HCT116 (cell line): Measurements from ENCODE around the gene TMEM165. TPM values are rescaled to one million over a fixed set of nuclear protein-coding genes. Genes with fewer than 3 reads are reported as not detected.
"Not testable (repeated sequence)": the region's sequence is repeated elsewhere in the genome, so short reads cannot be mapped to it uniquely, and the experiment has no call there.

Source experiments
- ATAC-seq: fragments of 200-7000 bp; cut with Tn5 transposase; 2 replicates; pipeline ENCODE4 v1.9.1; 2020; ENCODE audit warnings: mild to moderate bottlenecking, moderate library complexity
- BruUV-seq: library from RNA; stranded (reverse); fragments of 400-500 nt; replicated peaks from 2 replicates; lab custom pipeline; 2021; lab: Mats Ljungman, UMichigan
- CTCF ChIA-PET: fragments of 300-600 bp; sonication (Branson Sonifier 250); formaldehyde crosslinking; loops from one replicate; lab custom pipeline; 2021; ENCODE audit warnings: antibody characterized with exemption; lab: Charles Lee
- POLR2A ChIA-PET: fragments of 300-600, 350-600 bp; sonication (Branson Sonifier 250); formaldehyde crosslinking; loops from one replicate; lab custom pipeline; 2021; ENCODE audit warnings: antibody characterized with exemption; lab: Charles Lee
- RAD21 ChIA-PET, 2 experiments: fragments of 300-600 bp; sonication (Branson Sonifier 250); formaldehyde crosslinking; loops; one replicate each; lab custom pipeline; 2023; ENCODE audit warnings: low total read pairs in 2 of 2; ENCODE audit not compliant: uncharacterized antibody in 2 of 2, unreplicated experiment in 2 of 2, low non-redundant PET in 1 of 2; lab: Charles Lee
- DNase-seq: peaks from one replicate; pipeline ENCODE4 v3.0.0-alpha.2; 2010; ENCODE audit warnings: low read depth, low spot score
- H2AFZ ChIP-seq: fragments of 200-600 bp; shearing (Covaris generic), sonication (generic); 2 replicates; pipeline ENCODE4 v1.6.1; 2017; ENCODE audit warnings: low read depth, mixed run types, mixed read lengths, antibody characterized with exemption, low read length; ENCODE audit not compliant: poor library complexity, severe bottlenecking
- H3K27ac ChIP-seq: 2 replicates; pipeline ENCODE4 v1.5.1; 2012; ENCODE audit warnings: low read depth, low read length
- H3K27me3 ChIP-seq: fragments of 200-600 bp; sonication (generic); 2 replicates; pipeline ENCODE4 v1.6.1; 2016; ENCODE audit warnings: mixed run types, low read length, mixed read lengths; ENCODE audit not compliant: insufficient read depth
- H3K36me3 ChIP-seq, 2 experiments: fragments of 200-500 bp in 1 of 2; fragments of 200-600 bp in 1 of 2; sonication (Bioruptor generic) in 1 of 2; sonication (generic) in 1 of 2; 2 replicates each; pipeline versions ENCODE4 v1.5.1 to v1.6.1; 2014 to 2016; ENCODE audit warnings: low read length in 2 of 2, inconsistent platforms in 1 of 2, mixed read lengths in 1 of 2, mixed run types in 1 of 2; ENCODE audit not compliant: insufficient read depth in 2 of 2, control insufficient read depth in 1 of 2
- H3K4me1 ChIP-seq, 2 experiments: fragments of 200-600 bp in 1 of 2; sonication (generic) in 1 of 2; 2 replicates each; pipeline versions ENCODE4 v1.5.1 to v1.6.1; 2012 to 2017; ENCODE audit warnings: low read length in 2 of 2, inconsistent platforms in 1 of 2, mild to moderate bottlenecking in 1 of 2, mixed read lengths in 1 of 2, mixed run types in 1 of 2, moderate library complexity in 1 of 2; ENCODE audit not compliant: insufficient read depth in 2 of 2, control insufficient read depth in 1 of 2
- H3K4me2 ChIP-seq: fragments of 200-600 bp; sonication (generic); 2 replicates; pipeline ENCODE4 v1.6.1; 2017; ENCODE audit warnings: mixed run types, low read length, mixed read lengths
- H3K4me3 ChIP-seq, 2 experiments: fragments of 200-600 bp in 1 of 2; sonication (generic) in 1 of 2; replicated peaks in 1 of 2; 2 replicates each; pipeline ENCODE4 v1.5.1; 2011 to 2016; ENCODE audit warnings: low read length in 2 of 2, control low read depth in 1 of 2, low read depth in 1 of 2, mild to moderate bottlenecking in 1 of 2, mixed read lengths in 1 of 2, mixed run types in 1 of 2
- H3K79me2 ChIP-seq: fragments of 200-600 bp; sonication (generic); 2 replicates; pipeline ENCODE4 v1.6.1; 2017; ENCODE audit warnings: mild to moderate bottlenecking, mixed run types, low read length, moderate library complexity, mixed read lengths; ENCODE audit not compliant: insufficient read depth
- H3K9ac ChIP-seq: fragments of 200-600 bp; sonication (generic); 2 replicates; pipeline ENCODE4 v1.6.1; 2016; ENCODE audit warnings: low read length, mixed read lengths
- H3K9me2 ChIP-seq: fragments of 200-600 bp; sonication (generic), shearing (Covaris generic); 2 replicates; pipeline ENCODE4 v1.6.1; 2017; ENCODE audit warnings: mixed run types, mild to moderate bottlenecking, moderate library complexity; ENCODE audit not compliant: insufficient read depth
- H3K9me3 ChIP-seq, 2 experiments: fragments of 200-500 bp in 1 of 2; fragments of 200-600 bp in 1 of 2; sonication (Bioruptor generic) in 1 of 2; sonication (generic) in 1 of 2; 2 replicates each; pipeline ENCODE4 v1.6.1; 2014 to 2017; ENCODE audit warnings: low read length in 2 of 2, mixed read lengths in 2 of 2, inconsistent platforms in 1 of 2, low read depth in 1 of 2, mild to moderate bottlenecking in 1 of 2, mixed run types in 1 of 2, moderate library complexity in 1 of 2; ENCODE audit not compliant: control insufficient read depth in 1 of 2, insufficient read depth in 1 of 2
- H4K20me1 ChIP-seq: fragments of 200-600 bp; sonication (generic), shearing (Covaris generic); 2 replicates; pipeline ENCODE4 v1.6.1; 2017; ENCODE audit warnings: mixed run types, mild to moderate bottlenecking, moderate library complexity; ENCODE audit not compliant: insufficient read depth
- ATF3 ChIP-seq: IDR thresholded peaks from 2 replicates; pipeline ENCODE4 v1.6.1; 2012
- CBX3 ChIP-seq: IDR thresholded peaks from 2 replicates; pipeline ENCODE4 v1.6.1; 2012; ENCODE audit warnings: low read depth
- CEBPB ChIP-seq: IDR thresholded peaks from 2 replicates; pipeline ENCODE4 v1.6.1; 2012; ENCODE audit warnings: low read depth
- CTCF ChIP-seq, 3 experiments: fragments of 200-600 bp in 1 of 3; sonication (generic) in 1 of 3; IDR thresholded peaks in 2 of 3; conservative IDR thresholded peaks in 1 of 3; 2 replicates each; pipeline ENCODE4 v1.5.1; 2012 to 2017; ENCODE audit warnings: low read depth in 2 of 3, low read length in 2 of 3, antibody characterized with exemption in 1 of 3, borderline replicate concordance in 1 of 3, control low read depth in 1 of 3, mild to moderate bottlenecking in 1 of 3, mixed read lengths in 1 of 3, mixed run types in 1 of 3, moderate library complexity in 1 of 3; ENCODE audit not compliant: insufficient read depth in 1 of 3
- EGR1 ChIP-seq: IDR thresholded peaks from 2 replicates; pipeline ENCODE4 v1.6.1; 2012; ENCODE audit warnings: low read depth
- ELF1 ChIP-seq: IDR thresholded peaks from 2 replicates; pipeline ENCODE4 v1.6.1; 2012; ENCODE audit warnings: low read depth, borderline replicate concordance
- EZH2 ChIP-seq: fragments of 200-600 bp; sonication (generic); IDR thresholded peaks from 2 replicates; pipeline ENCODE4 v1.6.1; 2017; ENCODE audit warnings: antibody characterized with exemption, mixed run types
- EZH2phosphoT487 ChIP-seq: fragments of 200-600 bp; IDR thresholded peaks from 2 replicates; pipeline ENCODE4 v1.6.1; 2018; ENCODE audit warnings: antibody characterized with exemption, borderline replicate concordance
- FOSL1 ChIP-seq: IDR thresholded peaks from 2 replicates; pipeline ENCODE4 v1.6.1; 2012; ENCODE audit warnings: low read depth
- MAX ChIP-seq: IDR thresholded peaks from 2 replicates; pipeline ENCODE4 v1.6.1; 2012
- POLR2A ChIP-seq: IDR thresholded peaks from 2 replicates; pipeline ENCODE4 v1.7.0; 2011; ENCODE audit warnings: borderline replicate concordance; ENCODE audit not compliant: insufficient read depth, insufficient read length; ENCODE audit errors: extremely low read depth
- RAD21 ChIP-seq: IDR thresholded peaks from 2 replicates; pipeline ENCODE4 v1.6.1; 2012; ENCODE audit warnings: low read depth, mild to moderate bottlenecking
- REST ChIP-seq: IDR thresholded peaks from 2 replicates; pipeline ENCODE4 v1.6.1; 2012; ENCODE audit warnings: low read depth
- SIN3A ChIP-seq: IDR thresholded peaks from 2 replicates; pipeline ENCODE4 v1.6.1; 2012; ENCODE audit warnings: low read depth
- SP1 ChIP-seq: IDR thresholded peaks from 2 replicates; pipeline ENCODE4 v1.6.1; 2012; ENCODE audit warnings: low read depth
- SRF ChIP-seq: IDR thresholded peaks from 2 replicates; pipeline ENCODE4 v1.6.1; 2012; ENCODE audit warnings: low read depth
- TCF7L2 ChIP-seq: IDR thresholded peaks from 2 replicates; pipeline ENCODE4 v1.7.0; 2011; ENCODE audit warnings: borderline replicate concordance, inconsistent platforms; ENCODE audit not compliant: insufficient read depth, insufficient read length; ENCODE audit errors: extremely low read depth
- ZNF274 ChIP-seq: fragments of 200-500 bp; sonication (Bioruptor generic); IDR thresholded peaks from 2 replicates; pipeline ENCODE4 v1.6.1; 2014; ENCODE audit warnings: mild to moderate bottlenecking, low read depth, low read length, inconsistent platforms
- intact Hi-C: fragments of 100-400 bp; cut with micrococcal nuclease; formaldehyde crosslinking; loops from 2 replicates; pipeline ENCODE4 v1.10.0; 2022
- total RNA-seq: library from RNA; stranded (reverse); gene quantifications from one replicate; pipeline ENCODE4 v1.2.1, GENCODE V29; 2021; ENCODE audit not compliant: unreplicated experiment

The TMEM165 gene
- total RNA-seq, 1 experiment from 2014 or later: 60.7 TPM

- H3K79me2 ChIP-seq: no peaks in the 10 kb centered on the region; the same call in 1 of the 2 replicates
- no peak overlapping the region for H3K9ac ChIP-seq
- ChIA-PET CTCF (no interaction called here), POLR2A (no interaction called here), RAD21 (no interaction called here)
- no peaks in the 10 kb centered on the region for H3K36me3 ChIP-seq
- H3K4me2 ChIP-seq: no peak overlapping the region
- no peak overlapping the region for H2AFZ ChIP-seq
- no peak overlapping the region for H3K27ac ChIP-seq
- peaks cover 28 to 41% of the 10 kb centered on the region in 2 experiments for H3K4me1 ChIP-seq
- DNase-seq: no peak
- H3K4me3 ChIP-seq: no peak overlapping the region
- no peaks in the 10 kb centered on the region for H4K20me1 ChIP-seq
- TF ChIP-seq ZNF274 (no peak), EZH2 (no peak), SP1 (no peak), POLR2A (no peak), SIN3A (no peak), EZH2phosphoT487 (no peak), CEBPB (no peak), RAD21 (no peak), CTCF (IDR thresholded peaks at IDR 0.05 in 2 of 3, conservative IDR thresholded peaks at IDR 0.05 in 1 of 3; ENCODE audit: borderline replicate concordance in 1 of 3, insufficient read depth in 1 of 3, low read depth in 2 of 3, low read length in 2 of 3) (no peak), SRF (no peak), MAX (no peak), ELF1 (no peak), ATF3 (no peak), FOSL1 (no peak), TCF7L2 (no peak), REST (no peak), CBX3 (no peak), EGR1 (no peak)
- no peaks in the 10 kb centered on the region for H3K9me2 ChIP-seq
- BruUV-seq: no TSS peak
- intact Hi-C loops: no loop called here
- ATAC-seq: no peak
- H3K9me3 ChIP-seq: peaks cover 0 to 4% of the 10 kb centered on the region in 2 experiments; a peak in 1 of 4 replicates
- no peaks in the 10 kb centered on the region for H3K27me3 ChIP-seq
These were observed 43.0 kb upstream of the TMEM165 start for GRCh38 chr4:55352726-55353125.

- H3K79me2 ChIP-seq, H3K9ac ChIP-seq, H3K27me3 ChIP-seq, CTCF ChIA-PET, H3K9me3 ChIP-seq, intact Hi-C loops, BruUV-seq, RAD21 ChIA-PET, ATAC-seq, H3K4me2 ChIP-seq, H3K9me2 ChIP-seq, H3K36me3 ChIP-seq, DNase-seq, H3K4me3 ChIP-seq, H4K20me1 ChIP-seq, POLR2A ChIA-PET, H2AFZ ChIP-seq, H3K27ac ChIP-seq: not testable (repeated sequence)
- H3K4me1 ChIP-seq: peaks cover 26 to 41% of the 10 kb centered on the region in 2 experiments
These were observed 42.5 kb upstream of the TMEM165 start for GRCh38 chr4:55353228-55353747.
